ENCODE measurements around the gene RHOD.

DNA sequence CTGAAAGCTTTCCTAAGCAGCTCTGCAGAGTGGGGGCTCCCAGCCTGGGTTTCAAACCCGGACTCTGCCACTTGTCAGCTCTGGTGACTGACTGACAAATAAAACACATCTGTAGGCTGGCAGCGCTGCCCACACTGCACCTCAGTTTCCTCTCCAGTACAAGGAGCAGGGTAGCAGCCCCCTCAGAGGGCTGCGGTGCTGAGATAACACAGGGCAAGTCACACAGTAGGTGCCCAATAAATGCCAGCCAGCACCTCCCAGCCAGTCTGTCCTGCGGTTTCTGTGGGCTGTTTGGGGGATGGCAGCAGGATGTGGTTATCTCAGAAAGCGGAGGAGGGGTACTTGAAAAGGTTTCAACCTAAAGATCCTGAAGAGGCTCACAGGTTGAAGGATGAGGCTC is 32.2 kb upstream of the RHOD start:
- TF ChIP-seq BACH2 (CRISPR knock-in tag; IDR thresholded peaks at IDR 0.05; ENCODE audit: borderline replicate concordance) (no peak), PATZ1 (CRISPR knock-in tag; IDR thresholded peaks at IDR 0.05; ENCODE audit: borderline replicate concordance) (no peak), ESRRG (CRISPR knock-in tag; IDR thresholded peaks at IDR 0.05) (no peak), ZNF8 (CRISPR knock-in tag; IDR thresholded peaks at IDR 0.05) (no peak), ZFP30 (CRISPR knock-in tag; IDR thresholded peaks at IDR 0.05) (no peak), CREB5 (CRISPR knock-in tag; IDR thresholded peaks at IDR 0.05; ENCODE audit: low read depth) (no peak), GLIS3 (CRISPR knock-in tag; IDR thresholded peaks at IDR 0.05) (no peak), CSRNP3 (CRISPR knock-in tag; IDR thresholded peaks at IDR 0.05) (no peak), PPARA (CRISPR knock-in tag; IDR thresholded peaks at IDR 0.05; ENCODE audit: borderline replicate concordance) (no peak)

Data from SK-N-SH treated with all-trans-retinoic acid at 6 μM for 48 hours (cell line).